ENCODE measurements around the gene PTPRG.

PTPRG gene

DNA sequence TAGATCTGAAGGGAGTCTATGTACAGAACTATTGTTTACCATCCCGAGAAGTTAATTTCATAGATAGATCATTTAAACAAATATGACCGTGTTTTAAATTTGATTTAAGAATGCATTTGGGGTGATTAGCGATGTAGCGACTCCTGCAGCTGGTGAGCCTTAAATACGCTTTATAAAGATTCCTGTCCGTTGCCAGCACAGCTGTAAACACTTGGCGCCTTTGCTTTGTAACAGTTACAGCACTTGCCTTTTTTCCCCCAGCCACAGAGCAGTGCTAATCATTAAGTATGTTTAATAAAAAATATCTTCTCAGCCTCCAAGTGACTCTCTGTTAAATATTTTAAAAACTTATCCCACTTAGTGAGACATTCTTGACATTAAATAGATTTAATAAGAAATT, 478.2 kb downstream of the PTPRG start:
- no peak for DNase-seq

DNA sequence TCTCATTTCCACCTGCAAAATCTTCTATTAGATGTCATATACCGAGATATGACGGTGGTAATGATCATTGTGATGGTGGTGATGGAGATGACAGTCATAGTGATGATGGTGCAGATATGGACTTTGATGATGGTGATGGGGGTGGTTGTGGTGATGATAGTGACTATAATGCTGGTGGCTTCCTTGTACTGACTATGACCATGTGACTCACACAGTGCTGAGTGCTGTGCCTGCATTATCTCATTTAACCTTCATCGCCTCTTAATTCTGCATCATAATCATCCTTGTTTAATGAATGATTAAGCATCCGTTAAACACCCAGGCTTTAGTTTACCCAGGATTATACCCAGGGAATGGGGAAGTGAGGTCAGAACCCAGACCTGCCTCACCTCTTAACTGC, 480.3 kb downstream of the PTPRG start:
- DNase-seq = no peak

DNA sequence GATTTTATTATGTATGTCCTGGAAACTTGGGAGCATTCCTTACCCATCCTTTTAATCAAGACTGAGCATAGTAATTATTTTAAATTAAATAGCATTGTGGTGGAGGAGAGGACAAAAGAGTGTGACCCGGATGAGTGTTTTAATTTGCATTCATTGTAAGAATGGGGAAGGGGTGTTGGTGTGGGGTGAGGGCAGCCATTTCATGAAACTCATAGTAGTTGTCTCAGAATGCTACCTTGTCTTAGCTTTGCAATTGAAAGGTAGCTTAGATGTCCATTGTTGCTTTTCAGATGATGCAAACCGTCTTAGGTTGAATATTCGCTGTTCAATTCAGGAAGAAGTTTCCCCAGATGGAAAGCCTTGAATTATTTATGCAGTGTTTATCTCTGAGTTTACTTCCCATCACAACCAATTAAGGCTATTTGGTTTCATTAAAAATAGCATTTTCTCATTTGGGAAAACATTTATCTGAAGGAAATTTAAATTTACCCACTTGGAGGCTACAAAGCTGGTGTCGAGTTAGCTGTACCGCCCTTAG, 483.6 kb downstream of the PTPRG start:
- no peak for DNase-seq

- DNase-seq = no peak
These were observed 485.0 kb downstream of the PTPRG start for GRCh38 chr3:62046326-62046725.

- no peak for DNase-seq
These were observed 487.2 kb downstream of the PTPRG start for GRCh38 chr3:62048577-62048976.

GRCh38 chr3:62049033-62049432, 487.7 kb downstream of the PTPRG start:
- no peak for DNase-seq

DNA sequence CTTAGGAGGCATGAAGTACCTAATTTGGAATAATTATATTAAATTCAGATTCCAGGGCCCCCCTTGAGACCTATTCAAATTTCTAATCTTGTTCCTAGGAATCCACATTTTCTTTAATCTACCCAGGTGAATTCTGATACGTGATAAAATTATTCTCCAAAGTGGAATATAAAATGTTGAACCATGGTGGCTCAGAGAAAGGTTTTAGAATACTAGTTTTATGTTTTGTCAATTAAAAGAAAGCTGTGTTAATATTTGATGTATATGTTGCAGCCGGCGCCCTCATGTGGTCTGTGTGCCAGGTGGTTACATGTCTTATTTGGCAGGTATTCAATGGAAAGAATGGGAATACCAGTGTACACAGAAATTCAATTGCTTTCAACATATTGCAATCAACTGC, 490.1 kb downstream of the PTPRG start:
- no peak for DNase-seq

- DNase-seq = no peak
These were observed 491.0 kb downstream of the PTPRG start for GRCh38 chr3:62052331-62052730.

GRCh38 chr3:62056658-62057057, 495.3 kb downstream of the PTPRG start:
- no peak for DNase-seq

- no peak for DNase-seq
These were observed 496.1 kb downstream of the PTPRG start for GRCh38 chr3:62057339-62058047.

DNA sequence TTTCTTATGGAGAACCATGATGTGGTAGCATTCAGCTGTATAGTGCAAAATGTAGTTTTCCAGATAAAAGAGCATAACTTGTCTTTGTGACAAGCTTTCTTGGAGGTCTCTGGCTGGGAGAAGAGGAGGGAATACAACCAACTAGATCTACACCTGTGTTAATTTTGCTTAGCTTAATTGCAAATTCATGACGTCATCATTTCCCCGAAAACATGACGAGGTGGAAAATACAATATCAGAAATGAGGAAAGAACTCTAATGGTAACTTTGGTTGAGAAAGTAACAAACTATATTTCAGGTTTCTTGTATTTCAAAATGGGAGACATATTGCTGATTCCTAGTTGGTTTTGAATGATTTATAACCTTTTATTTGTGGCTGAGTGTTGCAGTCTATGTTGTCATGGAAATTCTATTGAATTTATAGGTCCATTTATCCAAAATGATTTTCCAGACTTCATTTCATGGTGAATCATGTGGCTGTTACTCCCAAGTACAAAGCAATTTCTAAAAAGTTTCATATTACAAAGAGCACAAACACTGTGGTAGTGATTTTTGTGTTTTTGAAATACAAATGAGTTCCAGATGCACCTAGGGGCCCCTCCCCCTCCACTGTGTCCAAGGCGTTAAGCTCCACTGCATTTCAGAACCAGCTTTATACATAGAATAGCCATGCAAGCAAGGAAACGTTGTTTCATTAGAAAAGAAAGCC, 504.8 kb downstream of the PTPRG start:
- no peak for DNase-seq

GRCh38 chr3:62068337-62068736, 507.0 kb downstream of the PTPRG start:
- no peak for DNase-seq

DNA sequence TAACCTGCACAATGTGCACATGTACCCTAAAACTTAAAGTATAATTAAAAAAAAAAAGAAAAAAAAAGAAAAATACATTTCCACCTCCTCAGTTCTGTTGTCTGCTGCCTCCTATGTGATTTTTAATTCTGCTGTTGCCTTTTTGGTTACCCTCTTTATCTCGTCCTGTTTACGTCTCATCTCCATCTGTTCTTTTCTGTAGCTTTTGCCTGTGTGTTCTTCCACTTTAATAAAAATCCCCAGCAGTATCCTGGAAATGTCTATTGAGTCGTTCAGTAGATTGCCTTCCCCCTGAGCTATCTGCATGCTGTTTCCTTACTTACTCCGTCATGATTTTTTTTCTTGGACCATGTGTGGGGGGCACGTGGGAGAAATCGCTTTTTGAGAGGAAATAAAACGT, 509.5 kb downstream of the PTPRG start:
- DNase-seq = no peak

DNA sequence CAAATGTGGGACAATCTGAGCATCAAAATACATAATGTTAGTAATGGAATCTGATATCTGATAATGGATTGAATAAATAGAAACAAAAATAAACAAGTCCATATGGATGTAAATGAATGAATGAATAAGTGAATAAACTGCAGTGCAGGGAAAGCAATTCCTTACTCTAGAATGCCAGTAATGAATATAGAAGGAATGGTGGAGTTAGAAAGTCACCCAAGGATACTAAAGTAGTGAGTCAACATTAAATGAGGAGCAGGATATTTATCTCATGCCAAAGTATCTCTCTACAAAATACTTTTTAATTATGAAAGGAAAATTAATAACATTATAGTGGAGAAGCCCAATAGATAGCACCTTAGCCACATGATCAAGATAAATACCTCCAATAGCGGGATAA, 511.7 kb downstream of the PTPRG start:
- DNase-seq = no peak

- DNase-seq = no peak
These were observed 523.2 kb downstream of the PTPRG start for GRCh38 chr3:62084558-62084957.

GRCh38 chr3:62088472-62089104, 527.2 kb downstream of the PTPRG start:
- no peak for DNase-seq

GRCh38 chr3:62090066-62090465, 528.7 kb downstream of the PTPRG start:
- no peak for DNase-seq

GRCh38 chr3:62090519-62090918, 529.1 kb downstream of the PTPRG start:
- no peak for DNase-seq

DNA sequence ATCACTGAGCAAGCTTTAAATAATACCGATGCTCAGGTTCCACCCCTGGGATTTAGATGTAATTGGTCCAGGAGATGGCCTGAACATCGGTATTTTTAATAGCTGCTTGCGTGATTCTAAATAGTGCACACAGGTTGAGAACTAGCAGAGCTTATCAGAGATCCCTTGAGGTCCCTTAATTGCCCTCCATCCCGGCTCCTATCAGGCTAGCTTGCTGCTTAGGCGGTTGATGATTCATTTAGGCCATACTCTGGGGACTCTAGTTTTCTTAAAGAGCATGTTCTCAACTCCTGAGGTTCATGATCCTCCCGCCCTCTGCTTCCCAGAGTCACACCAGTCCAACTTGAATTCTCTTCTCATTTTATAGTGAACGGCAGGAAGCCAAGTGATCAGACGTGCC, 531.7 kb downstream of the PTPRG start:
- no peak for DNase-seq

GRCh38 chr3:62094461-62094860, 533.1 kb downstream of the PTPRG start:
- no peak for DNase-seq

GRCh38 chr3:62095080-62095479, 533.7 kb downstream of the PTPRG start:
- no peak for DNase-seq

DNA sequence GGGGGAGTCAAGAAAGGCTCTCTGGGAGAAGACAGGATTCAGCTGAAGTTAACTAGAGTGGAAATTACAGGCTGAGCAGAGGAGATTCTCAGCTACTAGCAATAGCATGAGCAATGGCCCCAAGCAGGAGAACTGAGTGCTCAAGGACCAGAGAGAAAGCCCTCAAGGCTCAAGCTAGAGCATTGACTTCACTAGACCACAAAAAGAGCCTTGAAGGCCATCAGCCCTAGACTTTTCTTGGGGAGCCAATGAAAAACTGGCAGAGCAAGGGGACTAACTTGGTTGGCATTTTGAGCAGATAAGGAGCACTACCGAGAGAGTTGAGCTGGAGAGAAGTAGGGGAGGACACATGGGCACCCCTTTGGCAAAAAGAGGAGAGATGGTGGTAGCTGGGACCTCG, 534.4 kb downstream of the PTPRG start:
- no peak for DNase-seq

- no peak for DNase-seq
These were observed 535.1 kb downstream of the PTPRG start for GRCh38 chr3:62096521-62096920.

- no peak for DNase-seq
These were observed 535.8 kb downstream of the PTPRG start for GRCh38 chr3:62097121-62097520.
